Retina (tissue), 1 donor: ENCODE data around the gene RPEL1.
"Not testable (repeated sequence)": the region's sequence is repeated elsewhere in the genome, so short reads cannot be mapped to it uniquely, and the experiment has no call there.

Experiments
- DNase-seq: peaks from one replicate; pipeline ENCODE4 v3.0.0-alpha.2; 2016

The RPEL1 gene

GRCh38 chr10:103238506-103239252, 7.0 kb upstream of the RPEL1 start:
- DNase-seq, result no peak

- DNase-seq, result peak; percentile 15
Measured at GRCh38 chr10:103241262-103242011, 4.2 kb upstream of the RPEL1 start.

GRCh38 chr10:103244666-103245271, 918 bp upstream of the RPEL1 start:
- DNase-seq, result peak; percentile 71

GRCh38 chr10:103246324-103246723, 637 bp downstream of the RPEL1 start:
- DNase-seq, result no peak

DNA sequence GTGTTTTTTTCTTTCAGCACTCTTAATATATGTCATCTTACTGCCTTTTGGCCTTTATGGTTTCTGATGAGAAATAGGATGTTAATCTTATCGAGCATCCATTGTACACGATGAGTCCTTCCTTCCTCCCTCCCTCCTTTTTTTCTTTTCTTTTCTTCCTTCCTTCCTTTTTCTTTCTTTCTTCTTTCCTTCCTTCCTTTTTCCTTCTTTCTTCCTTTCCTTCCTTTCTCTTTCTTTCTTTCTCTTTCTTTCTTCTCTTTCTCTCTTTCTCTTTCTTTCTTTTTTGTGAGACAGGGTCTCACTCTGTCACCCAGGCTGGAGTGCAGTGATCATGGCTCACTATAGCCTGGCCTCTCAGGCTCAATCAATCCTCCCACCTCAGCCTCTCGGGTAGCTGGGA, 8.4 kb downstream of the RPEL1 start:
- DNase-seq, result no peak

- no peak for DNase-seq
Measured at GRCh38 chr10:103254538-103255325, 9.0 kb downstream of the RPEL1 start.

- DNase-seq, result no peak
Measured at GRCh38 chr10:103256613-103257012, 10.9 kb downstream of the RPEL1 start.

- DNase-seq, result no peak
Measured at GRCh38 chr10:103257812-103258211, 12.1 kb downstream of the RPEL1 start.

DNA sequence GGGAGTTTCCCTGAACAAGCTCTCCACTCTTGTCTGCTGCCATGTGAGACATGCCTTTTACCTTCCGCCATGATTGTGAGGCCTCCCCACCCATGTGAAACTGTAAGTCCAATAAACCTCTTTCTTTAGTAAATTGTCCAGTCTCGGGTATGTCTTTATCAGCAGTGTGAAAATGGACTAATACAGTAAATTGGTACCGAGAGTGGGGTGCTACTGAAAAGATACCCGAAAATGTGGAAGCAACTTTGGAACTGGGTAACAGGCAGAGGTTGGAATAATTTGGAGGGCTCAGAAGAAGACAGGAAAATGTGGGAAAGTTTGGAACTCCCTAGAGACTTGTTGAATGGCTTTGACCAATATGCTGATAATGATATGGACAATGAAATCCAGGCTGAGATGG, 13.2 kb downstream of the RPEL1 start:
- not testable (repeated sequence) for DNase-seq

DNA sequence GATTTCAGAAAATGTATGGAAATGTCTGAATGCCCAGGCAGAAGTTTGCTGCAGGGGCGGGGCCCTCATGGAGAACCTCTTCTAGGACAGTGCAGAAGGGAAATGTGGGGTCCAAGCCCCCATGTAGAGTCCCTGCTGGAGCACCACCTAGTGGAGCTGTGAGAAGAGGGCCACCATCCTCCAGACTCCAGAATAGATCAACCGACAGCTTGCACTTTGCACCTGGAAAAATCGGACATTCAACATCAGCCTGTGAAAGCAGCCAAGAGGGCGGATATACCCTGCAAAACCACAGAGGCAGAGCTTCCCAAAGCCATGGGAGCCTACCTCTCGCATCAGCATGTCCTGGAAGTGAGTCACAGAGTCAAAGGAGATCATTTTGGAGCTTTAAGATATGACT, 14.3 kb downstream of the RPEL1 start:
- no peak for DNase-seq

- no peak for DNase-seq
Measured at GRCh38 chr10:103262229-103262628, 16.5 kb downstream of the RPEL1 start.

GRCh38 chr10:103265717-103266329, 20.1 kb downstream of the RPEL1 start:
- peak; percentile 39 for DNase-seq

- no peak for DNase-seq
Measured at GRCh38 chr10:103273041-103273441, 27.4 kb downstream of the RPEL1 start.

DNA sequence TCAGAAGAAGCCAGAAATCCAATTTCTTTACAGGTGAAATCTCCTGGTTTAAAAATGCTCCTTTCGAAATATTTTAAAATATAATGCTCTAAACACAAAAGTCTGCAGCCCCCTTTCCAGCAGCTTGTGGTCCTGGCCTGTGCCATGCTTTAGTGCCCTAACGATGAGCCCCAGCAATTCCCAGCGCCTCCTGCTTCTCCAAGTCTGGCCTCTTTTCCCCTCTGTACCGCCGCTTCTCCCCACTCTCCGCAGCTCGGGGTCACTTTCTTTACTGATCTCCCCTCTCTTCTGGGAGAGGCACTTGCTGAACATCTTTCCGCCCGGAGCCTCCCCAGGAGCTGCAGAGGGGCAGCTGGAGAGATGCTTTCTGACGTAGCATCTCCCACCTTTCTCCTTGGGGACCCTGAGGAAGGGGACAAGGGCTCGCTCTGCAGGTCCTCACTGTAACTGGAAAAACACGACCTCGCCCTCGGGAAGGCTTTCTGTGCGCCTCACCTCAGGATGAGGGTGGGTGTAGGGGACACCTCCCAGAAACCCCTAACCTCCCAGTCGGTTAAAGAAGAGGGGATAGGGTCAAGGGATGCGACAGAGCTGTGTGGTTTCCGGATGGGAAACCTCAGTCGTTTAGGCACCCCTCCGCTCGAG, 30.7 kb downstream of the RPEL1 start:
- DNase-seq, result no peak

DNA sequence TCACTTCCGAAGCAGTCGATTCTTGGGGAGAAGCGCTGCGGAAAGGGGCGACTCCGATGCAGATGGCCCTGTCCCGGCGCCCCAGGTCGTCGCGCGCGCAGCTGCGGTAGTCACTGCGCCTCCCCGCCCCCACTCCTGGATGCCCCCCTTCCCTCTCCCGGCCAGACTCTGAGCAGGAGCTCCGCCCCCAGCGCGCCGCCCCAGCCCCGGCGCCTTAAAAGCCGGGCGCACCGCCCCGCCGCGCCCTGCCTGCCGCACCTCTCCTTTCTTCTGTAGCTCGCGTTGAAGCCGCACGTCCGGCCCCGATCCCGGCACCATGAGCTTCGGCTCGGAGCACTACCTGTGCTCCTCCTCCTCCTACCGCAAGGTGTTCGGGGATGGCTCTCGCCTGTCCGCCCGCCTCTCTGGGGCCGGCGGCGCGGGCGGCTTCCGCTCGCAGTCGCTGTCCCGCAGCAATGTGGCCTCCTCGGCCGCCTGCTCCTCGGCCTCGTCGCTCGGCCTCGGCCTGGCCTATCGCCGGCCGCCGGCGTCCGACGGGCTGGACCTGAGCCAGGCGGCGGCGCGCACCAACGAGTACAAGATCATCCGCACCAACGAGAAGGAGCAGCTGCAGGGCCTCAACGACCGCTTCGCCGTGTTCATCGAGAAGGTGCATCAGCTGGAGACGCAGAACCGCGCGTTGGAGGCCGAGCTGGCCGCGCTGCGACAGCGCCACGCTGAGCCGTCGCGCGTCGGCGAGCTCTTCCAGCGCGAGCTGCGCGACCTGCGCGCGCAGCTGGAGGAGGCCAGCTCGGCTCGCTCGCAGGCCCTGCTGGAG, 31.4 kb downstream of the RPEL1 start, which contains the start of gene INA:
INA (plus strand) TSS at position 243 of the 817 bp plus-strand sequence; CDS start at position 317, 74 bp downstream.
- peak; percentile 91 for DNase-seq

DNA sequence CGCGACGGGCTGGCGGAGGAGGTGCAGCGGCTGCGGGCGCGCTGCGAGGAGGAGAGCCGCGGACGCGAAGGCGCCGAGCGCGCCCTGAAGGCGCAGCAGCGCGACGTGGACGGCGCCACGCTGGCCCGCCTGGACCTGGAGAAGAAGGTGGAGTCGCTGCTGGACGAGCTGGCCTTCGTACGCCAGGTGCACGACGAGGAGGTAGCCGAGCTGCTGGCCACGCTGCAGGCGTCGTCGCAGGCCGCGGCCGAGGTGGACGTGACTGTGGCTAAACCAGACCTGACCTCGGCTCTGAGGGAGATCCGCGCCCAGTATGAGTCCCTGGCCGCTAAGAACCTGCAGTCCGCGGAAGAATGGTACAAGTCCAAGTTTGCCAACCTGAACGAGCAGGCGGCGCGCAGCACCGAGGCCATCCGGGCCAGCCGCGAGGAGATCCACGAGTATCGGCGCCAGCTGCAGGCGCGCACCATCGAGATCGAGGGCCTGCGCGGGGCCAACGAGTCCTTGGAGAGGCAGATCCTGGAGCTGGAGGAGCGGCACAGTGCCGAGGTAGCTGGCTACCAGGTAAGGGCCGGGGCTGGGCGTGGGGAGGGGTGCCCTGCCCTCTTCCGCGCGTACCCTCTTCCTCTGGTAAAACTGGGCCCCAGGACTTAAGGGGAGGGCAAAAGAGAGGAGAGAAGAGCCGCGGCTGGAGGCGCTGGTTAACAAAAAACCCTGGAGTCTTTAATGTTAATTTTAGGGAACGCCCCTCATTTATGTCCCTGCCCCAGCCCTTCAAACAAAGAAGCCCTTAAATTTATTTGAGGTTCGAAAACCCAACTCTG, 32.2 kb downstream of the RPEL1 start:
- peak; percentile 62 for DNase-seq

DNA sequence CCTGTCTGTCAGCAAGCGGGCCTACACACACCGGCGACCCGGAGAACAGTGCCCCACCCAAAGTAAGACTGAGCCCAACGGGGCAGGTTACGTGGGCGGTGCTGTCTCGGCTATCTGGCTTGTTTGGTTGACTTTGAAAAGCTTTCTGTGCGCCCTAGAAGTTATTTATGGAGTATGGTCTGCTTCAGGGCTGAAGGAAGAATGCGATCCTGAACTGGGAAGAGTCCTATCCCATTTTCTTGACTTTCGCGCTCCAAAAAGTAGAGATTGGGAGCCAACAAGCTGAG, 32.8 kb downstream of the RPEL1 start:
- DNase-seq, result no peak

- DNase-seq, result peak; percentile 75
Measured at GRCh38 chr10:103278862-103279298, 33.2 kb downstream of the RPEL1 start.

DNA sequence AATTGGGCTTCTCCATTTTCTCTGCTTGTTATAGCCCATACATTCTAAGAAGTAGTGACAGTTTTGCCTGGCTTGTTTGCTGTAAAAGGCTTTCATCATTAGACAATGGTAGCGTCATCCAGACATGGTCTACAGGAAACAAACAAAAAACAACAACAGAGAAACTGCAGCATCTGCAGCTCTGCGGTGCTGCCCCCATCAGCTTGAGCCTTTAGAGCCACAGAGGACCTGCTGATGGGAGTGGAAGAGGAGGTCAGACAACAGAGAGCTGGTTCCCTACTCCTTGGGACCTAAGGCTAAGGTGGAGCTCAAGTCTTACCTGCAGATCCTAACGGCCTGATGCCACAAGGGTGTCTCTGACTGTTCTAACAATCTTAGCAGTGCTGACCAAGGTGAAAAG, 34.3 kb downstream of the RPEL1 start:
- DNase-seq, result peak; percentile 23

DNA sequence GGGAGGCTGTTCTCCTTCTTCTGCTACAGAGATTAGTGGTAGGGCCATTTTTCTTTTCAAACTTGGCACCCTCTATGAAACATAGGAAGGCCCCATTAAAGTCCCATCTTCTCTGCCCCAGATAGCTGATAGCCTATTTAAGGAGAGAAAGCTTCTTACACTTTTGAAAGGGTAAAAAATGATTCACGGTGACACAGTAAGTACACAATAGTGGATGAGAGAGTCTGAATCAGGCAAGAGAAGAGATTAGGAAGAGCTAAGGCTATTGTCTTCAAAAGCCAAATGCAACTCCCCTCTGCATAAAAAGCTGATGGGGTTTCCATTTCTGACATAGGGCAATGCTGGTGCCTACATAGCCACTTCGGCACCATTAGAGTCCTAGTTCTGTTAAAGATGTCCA, 34.8 kb downstream of the RPEL1 start:
- DNase-seq, result peak; percentile 11
